Measurements from ENCODE around the gene GARIN3.

The GARIN3 gene

DNA sequence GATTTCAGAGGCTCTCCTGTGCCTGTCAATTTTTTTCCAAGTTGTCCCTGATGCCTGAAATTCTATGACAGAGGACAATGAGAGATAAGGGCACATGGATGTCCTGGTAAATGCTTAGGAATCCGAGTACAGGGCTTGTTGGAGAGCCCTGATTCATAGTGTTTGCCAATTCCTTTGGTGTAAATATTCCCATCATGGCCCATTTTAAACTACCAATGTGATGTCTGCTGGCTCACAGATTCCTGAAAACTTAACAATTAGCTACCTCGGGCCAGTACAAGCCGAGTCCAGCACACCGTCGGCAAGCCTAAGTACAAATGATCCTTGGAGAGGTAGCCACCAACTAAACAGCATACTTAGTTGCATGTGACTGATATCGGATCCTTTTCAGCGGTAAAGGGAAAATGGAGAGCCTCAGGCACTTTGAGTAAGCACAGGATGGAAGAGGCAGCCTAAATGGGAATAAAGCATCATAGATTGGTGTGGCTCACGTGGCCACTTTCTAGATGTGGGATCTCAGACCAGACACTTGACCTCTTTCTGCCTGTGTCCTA, 18.1 kb upstream of the GARIN3 start:
- TF ChIP-seq, protein P1, sequence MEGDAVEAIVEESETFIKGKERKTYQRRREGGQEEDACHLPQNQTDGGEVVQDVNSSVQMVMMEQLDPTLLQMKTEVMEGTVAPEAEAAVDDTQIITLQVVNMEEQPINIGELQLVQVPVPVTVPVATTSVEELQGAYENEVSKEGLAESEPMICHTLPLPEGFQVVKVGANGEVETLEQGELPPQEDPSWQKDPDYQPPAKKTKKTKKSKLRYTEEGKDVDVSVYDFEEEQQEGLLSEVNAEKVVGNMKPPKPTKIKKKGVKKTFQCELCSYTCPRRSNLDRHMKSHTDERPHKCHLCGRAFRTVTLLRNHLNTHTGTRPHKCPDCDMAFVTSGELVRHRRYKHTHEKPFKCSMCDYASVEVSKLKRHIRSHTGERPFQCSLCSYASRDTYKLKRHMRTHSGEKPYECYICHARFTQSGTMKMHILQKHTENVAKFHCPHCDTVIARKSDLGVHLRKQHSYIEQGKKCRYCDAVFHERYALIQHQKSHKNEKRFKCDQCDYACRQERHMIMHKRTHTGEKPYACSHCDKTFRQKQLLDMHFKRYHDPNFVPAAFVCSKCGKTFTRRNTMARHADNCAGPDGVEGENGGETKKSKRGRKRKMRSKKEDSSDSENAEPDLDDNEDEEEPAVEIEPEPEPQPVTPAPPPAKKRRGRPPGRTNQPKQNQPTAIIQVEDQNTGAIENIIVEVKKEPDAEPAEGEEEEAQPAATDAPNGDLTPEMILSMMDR (IDR thresholded peaks at IDR 0.05; ENCODE audit: borderline replicate concordance, control extremely low read depth, extremely low read depth, insufficient read depth, missing control alignments), result no peak
- in situ Hi-C loops (cut with MboI; ENCODE audit: low sequenced_read_pairs, unreplicated experiment), result no loop called here
- DNase-seq (ENCODE audit: low spot score), result no peak

DNA sequence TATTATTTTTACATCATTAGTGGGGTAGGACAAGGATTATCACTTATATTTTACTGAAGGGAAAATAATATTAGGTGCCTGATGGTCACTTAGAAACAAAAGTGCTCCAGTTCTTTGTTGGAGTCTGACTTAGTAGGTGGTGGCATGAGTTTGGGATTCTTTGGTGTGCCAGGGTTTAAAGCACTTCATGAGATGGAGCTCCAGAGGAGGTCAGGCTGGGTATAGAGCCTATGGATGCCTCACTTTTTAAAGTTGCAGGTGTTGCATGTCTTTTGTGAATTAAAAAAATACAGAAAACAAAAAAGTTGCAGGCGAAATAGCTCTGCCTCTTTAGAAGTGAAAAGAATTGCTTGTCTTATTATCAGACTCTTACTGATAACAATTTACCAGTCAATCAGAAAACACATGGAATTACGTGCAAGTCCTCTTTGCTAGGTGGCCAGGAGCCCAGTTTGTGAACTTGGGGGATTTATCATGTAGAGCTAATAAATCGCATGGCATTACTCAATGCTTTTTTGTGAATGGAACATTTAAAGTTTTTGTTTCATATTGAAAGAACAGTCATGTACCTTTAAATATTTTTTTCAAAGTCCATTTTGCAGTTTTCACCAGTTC, 16.2 kb upstream of the GARIN3 start:
- TF ChIP-seq, protein P1 (IDR thresholded peaks at IDR 0.05; ENCODE audit: borderline replicate concordance, control extremely low read depth, extremely low read depth, insufficient read depth, missing control alignments), result no peak
- DNase-seq (ENCODE audit: low spot score), result no peak
- in situ Hi-C loops (cut with MboI; ENCODE audit: low sequenced_read_pairs, unreplicated experiment), result no loop called here

DNA sequence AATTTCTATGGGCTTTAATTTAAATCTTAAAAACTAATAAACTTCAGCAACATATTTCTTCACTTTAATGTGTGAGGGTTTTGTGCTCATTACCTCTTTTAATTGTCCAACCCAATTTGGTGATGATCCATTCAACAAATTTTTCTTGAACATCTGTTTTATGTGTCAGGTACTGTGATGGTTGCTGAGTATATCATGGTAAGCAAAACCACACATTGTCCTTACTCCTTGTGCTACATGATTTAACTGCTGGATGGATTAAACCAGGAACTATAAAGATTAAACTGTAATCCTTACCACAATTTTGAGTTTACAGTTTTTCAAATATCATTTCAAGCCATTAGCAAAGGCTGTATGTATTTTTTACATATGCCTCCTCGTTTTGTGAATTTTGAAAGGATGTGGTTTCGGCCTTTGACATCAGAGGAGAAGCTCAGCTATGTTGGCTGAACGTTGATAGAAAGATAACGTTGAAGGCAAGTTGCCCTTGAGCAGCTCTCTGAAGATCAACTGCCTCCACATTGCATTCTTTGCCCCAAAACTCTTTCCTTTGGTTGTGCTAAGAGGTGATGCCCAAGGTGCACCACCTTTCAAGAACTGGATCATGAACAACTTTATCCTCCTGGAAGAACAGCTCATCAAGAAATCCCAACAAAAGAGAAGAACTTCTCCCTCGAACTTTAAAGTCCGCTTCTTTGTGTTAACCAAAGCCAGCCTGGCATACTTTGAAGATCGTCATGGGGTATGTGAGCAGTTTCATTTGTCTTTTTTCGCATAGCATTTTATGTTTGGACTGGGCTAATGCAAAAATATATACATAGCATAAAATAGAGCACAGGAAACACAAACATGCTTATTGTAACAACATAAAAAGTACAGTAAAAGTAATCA, 14.6 kb upstream of the GARIN3 start, which contains the start of gene ITK:
Gene ITK, plus strand, starts transcription at position 467 of the 891 bp plus-strand sequence. Its CDS starts 138 bp downstream, at position 605.
- TF ChIP-seq, protein P1 (IDR thresholded peaks at IDR 0.05; ENCODE audit: borderline replicate concordance, control extremely low read depth, extremely low read depth, insufficient read depth, missing control alignments), result no peak
- no peak for DNase-seq (ENCODE audit: low spot score)
- in situ Hi-C loops (cut with MboI; ENCODE audit: low sequenced_read_pairs, unreplicated experiment), result no loop called here

DNA sequence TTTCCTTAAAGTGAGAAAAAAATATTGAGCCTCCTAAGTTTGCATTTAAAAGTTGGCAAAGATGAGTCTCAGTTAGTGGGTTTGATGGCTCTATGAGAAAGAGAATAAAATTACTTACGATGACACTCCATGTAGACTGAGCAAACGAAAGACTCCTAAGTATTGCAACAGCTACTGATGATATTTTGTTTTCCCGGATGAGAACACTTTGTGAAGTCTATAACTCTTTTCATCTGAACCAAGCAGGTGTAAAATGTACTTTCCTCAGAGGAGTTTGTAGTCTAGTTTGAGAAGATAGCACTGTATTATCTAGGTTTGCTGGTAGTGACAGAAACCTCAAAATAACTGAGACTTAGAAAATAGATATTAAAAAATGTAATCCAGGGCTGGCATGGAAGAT, 12.9 kb upstream of the GARIN3 start:
- in situ Hi-C loops (cut with MboI; ENCODE audit: low sequenced_read_pairs, unreplicated experiment), result no loop called here
- TF ChIP-seq, protein P1 (IDR thresholded peaks at IDR 0.05; ENCODE audit: borderline replicate concordance, control extremely low read depth, extremely low read depth, insufficient read depth, missing control alignments), result no peak
- DNase-seq (ENCODE audit: low spot score), result no peak

GRCh38 chr5:157177953-157178352, 11.9 kb upstream of the GARIN3 start:
- TF ChIP-seq, protein P1 (IDR thresholded peaks at IDR 0.05; ENCODE audit: borderline replicate concordance, control extremely low read depth, extremely low read depth, insufficient read depth, missing control alignments), result no peak
- in situ Hi-C loops (cut with MboI; ENCODE audit: low sequenced_read_pairs, unreplicated experiment), result no loop called here
- no peak for DNase-seq (ENCODE audit: low spot score)

DNA sequence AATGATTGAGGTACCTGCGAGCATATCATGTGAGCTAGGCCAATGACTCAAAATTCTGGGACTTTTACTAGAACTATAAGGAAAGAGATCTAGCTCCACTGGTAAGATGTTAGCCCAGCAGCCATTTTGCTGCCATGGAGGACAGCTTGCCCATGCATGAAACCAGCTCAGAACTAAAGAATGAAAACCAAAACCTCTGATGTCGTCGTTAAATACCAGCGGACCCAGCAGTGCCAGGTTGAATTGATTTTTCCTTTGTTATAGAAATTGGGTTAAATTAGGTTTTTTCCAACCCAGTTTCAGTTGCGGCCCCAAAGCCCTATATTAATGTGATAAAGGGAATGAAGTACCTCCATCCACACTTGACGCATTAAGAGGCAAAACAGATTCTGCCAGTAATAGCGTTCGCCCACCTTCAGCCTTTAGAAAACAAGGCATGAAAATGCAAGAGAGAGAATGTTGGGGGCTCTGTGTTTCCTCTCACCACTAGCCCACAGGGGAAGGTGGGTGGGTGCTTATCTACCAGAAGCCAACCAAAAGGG, 9.1 kb upstream of the GARIN3 start:
- in situ Hi-C loops (cut with MboI; ENCODE audit: low sequenced_read_pairs, unreplicated experiment), result no loop called here
- TF ChIP-seq, protein P1 (IDR thresholded peaks at IDR 0.05; ENCODE audit: borderline replicate concordance, control extremely low read depth, extremely low read depth, insufficient read depth, missing control alignments), result no peak
- no peak for DNase-seq (ENCODE audit: low spot score)
